ENCODE data around the gene SCN5A. TPM values are rescaled to one million over a fixed set of nuclear protein-coding genes. Genes with fewer than 3 reads are reported as not detected.

The SCN5A gene
- total RNA-seq, 1 donor from 2014 or later = 3.9 TPM

- Mint-ChIP-seq H3K4me1 (no peaks in the 10 kb centered on the region), H3K4me3 (no peak overlapping the region), H3K36me3 (no peaks in the 10 kb centered on the region), H3K9me3 (peaks cover 5% of the 10 kb centered on the region), H3K27me3 (ENCODE audit: insufficient read depth, low read depth) (peaks cover 5% of the 10 kb centered on the region), H3K27ac (no peak overlapping the region)
- H3K4me1 ChIP-seq = no peaks in the 10 kb centered on the region
- no peak overlapping the region for H3K4me2 ChIP-seq
- no peak overlapping the region for H3K4me3 ChIP-seq
- no peak for DNase-seq (ENCODE audit: low spot score)
- no peaks in the 10 kb centered on the region for H3K79me2 ChIP-seq (ENCODE audit: low read depth)
- H3K36me3 ChIP-seq = no peaks in the 10 kb centered on the region
- no peak overlapping the region for H3K9ac ChIP-seq
- H3K27ac ChIP-seq = no peak overlapping the region
- no peaks in the 10 kb centered on the region for H4K20me1 ChIP-seq (ENCODE audit: low read depth)
- no peak overlapping the region for H2AFZ ChIP-seq (replicated peaks)
- H3F3A ChIP-seq (ENCODE audit: low read depth) = no peaks in the 10 kb centered on the region
- TF ChIP-seq EZH2 (IDR thresholded peaks at IDR 0.05) (no peak), CTCF (IDR thresholded peaks at IDR 0.05) (no peak), EZH2phosphoT487 (IDR thresholded peaks at IDR 0.05) (no peak)
- no peaks in the 10 kb centered on the region for H3K9me3 ChIP-seq (ENCODE audit: low read depth)
- no peaks in the 10 kb centered on the region for H3K27me3 ChIP-seq
Observed at GRCh38 chr3:38558864-38559263, 90.6 kb downstream of the SCN5A start.

GRCh38 chr3:38556640-38557358 is 92.7 kb downstream of the SCN5A start:
- DNase-seq (ENCODE audit: low spot score) = no peak
- H3K36me3 ChIP-seq = no peaks in the 10 kb centered on the region
- no peak overlapping the region for H3K4me3 Mint-ChIP-seq

GRCh38 chr3:38555926-38556325 is 93.6 kb downstream of the SCN5A start:
- Histone ChIP-seq H3K4me3 (no peak overlapping the region), H3K36me3 (no peaks in the 10 kb centered on the region), H2AFZ (replicated peaks) (no peak overlapping the region), H3F3A (ENCODE audit: low read depth) (no peaks in the 10 kb centered on the region), H3K4me2 (no peak overlapping the region), H3K4me1 (no peaks in the 10 kb centered on the region), H3K9me3 (ENCODE audit: low read depth) (no peaks in the 10 kb centered on the region), H4K20me1 (ENCODE audit: low read depth) (no peaks in the 10 kb centered on the region), H3K27me3 (no peaks in the 10 kb centered on the region), H3K27ac (no peak overlapping the region), H3K79me2 (ENCODE audit: low read depth) (no peaks in the 10 kb centered on the region), H3K9ac (no peak overlapping the region)
- H3K4me1 Mint-ChIP-seq = no peaks in the 10 kb centered on the region
- H3K36me3 Mint-ChIP-seq = no peaks in the 10 kb centered on the region
- H3K4me3 Mint-ChIP-seq = no peak overlapping the region
- H3K9me3 Mint-ChIP-seq = peaks cover 5% of the 10 kb centered on the region
- TF ChIP-seq EZH2phosphoT487 (IDR thresholded peaks at IDR 0.05) (no peak), EZH2 (IDR thresholded peaks at IDR 0.05) (no peak), CTCF (IDR thresholded peaks at IDR 0.05) (no peak)
- no peak overlapping the region for H3K27ac Mint-ChIP-seq
- peaks cover 10% of the 10 kb centered on the region for H3K27me3 Mint-ChIP-seq (ENCODE audit: insufficient read depth, low read depth)
- no peak for DNase-seq (ENCODE audit: low spot score)

More at GRCh38 chr3:38556640-38557358, 92.7 kb downstream of the SCN5A start:
- Histone ChIP-seq H3K79me2 (ENCODE audit: low read depth) (no peaks in the 10 kb centered on the region), H3K4me1 (no peaks in the 10 kb centered on the region), H3K4me2 (no peak overlapping the region), H3K27me3 (no peaks in the 10 kb centered on the region), H3F3A (ENCODE audit: low read depth) (no peaks in the 10 kb centered on the region), H2AFZ (replicated peaks) (no peak overlapping the region), H3K9me3 (ENCODE audit: low read depth) (no peaks in the 10 kb centered on the region), H3K9ac (no peak overlapping the region), H4K20me1 (ENCODE audit: low read depth) (no peaks in the 10 kb centered on the region), H3K27ac (no peak overlapping the region), H3K4me3 (no peak overlapping the region)
- no peak overlapping the region for H3K27ac Mint-ChIP-seq
- no peaks in the 10 kb centered on the region for H3K36me3 Mint-ChIP-seq
- H3K27me3 Mint-ChIP-seq (ENCODE audit: insufficient read depth, low read depth) = peaks cover 7% of the 10 kb centered on the region
- TF ChIP-seq EZH2phosphoT487 (IDR thresholded peaks at IDR 0.05) (no peak), EZH2 (IDR thresholded peaks at IDR 0.05) (no peak), CTCF (IDR thresholded peaks at IDR 0.05) (no peak)
- H3K4me1 Mint-ChIP-seq = no peaks in the 10 kb centered on the region
- H3K9me3 Mint-ChIP-seq = peaks cover 5% of the 10 kb centered on the region
